ENCODE data around the gene FSTL5. TPM values are rescaled to one million over a fixed set of nuclear protein-coding genes. Genes with fewer than 3 reads are reported as not detected.

Gene FSTL5
- total RNA-seq, 1 donor from 2014 or later = not detected

DNA sequence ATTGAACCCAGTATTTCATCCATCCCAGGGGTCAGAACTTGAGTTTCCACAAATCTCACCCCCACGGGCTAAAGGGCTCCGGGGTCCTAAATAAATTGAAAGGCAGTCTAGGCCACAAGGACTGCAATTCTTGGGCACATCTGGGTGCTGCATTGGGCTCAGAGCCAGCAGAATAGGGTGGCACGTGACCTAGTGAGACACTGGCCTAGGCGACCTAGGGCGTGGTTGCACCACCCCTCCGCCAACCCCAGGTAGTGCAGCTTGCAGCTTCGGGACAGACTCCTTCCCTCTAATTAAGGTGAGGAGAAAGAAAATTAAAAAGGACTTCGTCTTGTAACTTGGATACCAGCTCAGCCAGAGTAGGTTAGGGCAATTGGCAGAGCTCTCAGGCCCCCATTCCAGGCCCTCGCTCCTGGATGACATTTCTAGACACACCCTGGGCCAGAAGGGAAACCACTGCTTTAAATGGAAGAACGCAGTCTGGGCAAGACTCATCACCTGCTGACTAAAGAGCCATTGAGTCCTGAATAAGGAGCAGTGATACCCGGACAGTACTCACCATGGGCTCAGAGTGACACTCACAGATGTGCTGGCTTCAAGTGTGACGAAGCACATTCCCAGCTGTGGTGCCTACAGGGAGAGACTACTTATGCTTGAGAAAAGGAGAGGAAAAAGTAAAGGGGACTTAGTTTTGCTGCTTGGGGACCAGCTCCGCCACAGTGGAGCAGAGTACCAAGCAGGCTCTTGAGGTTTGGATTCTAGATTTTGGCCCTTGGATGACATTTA lies 735.4 kb downstream of the FSTL5 start:
- no peak overlapping the region for H3K4me3 ChIP-seq
- no peaks in the 10 kb centered on the region for H3K27me3 ChIP-seq (ENCODE audit: low read depth)
- TF ChIP-seq, protein P1, sequence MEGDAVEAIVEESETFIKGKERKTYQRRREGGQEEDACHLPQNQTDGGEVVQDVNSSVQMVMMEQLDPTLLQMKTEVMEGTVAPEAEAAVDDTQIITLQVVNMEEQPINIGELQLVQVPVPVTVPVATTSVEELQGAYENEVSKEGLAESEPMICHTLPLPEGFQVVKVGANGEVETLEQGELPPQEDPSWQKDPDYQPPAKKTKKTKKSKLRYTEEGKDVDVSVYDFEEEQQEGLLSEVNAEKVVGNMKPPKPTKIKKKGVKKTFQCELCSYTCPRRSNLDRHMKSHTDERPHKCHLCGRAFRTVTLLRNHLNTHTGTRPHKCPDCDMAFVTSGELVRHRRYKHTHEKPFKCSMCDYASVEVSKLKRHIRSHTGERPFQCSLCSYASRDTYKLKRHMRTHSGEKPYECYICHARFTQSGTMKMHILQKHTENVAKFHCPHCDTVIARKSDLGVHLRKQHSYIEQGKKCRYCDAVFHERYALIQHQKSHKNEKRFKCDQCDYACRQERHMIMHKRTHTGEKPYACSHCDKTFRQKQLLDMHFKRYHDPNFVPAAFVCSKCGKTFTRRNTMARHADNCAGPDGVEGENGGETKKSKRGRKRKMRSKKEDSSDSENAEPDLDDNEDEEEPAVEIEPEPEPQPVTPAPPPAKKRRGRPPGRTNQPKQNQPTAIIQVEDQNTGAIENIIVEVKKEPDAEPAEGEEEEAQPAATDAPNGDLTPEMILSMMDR (IDR thresholded peaks at IDR 0.05) = no peak
- no peak overlapping the region for H3K27ac ChIP-seq
- H3K9me3 ChIP-seq = no peaks in the 10 kb centered on the region
- H3K4me1 ChIP-seq = no peaks in the 10 kb centered on the region
- peak in 1 of 2 donors; percentile 32 for ATAC-seq
- DNase-seq = no peak
- no peaks in the 10 kb centered on the region for H3K36me3 ChIP-seq
- intact Hi-C loops (cut with DNase I) = no loop called here

DNA sequence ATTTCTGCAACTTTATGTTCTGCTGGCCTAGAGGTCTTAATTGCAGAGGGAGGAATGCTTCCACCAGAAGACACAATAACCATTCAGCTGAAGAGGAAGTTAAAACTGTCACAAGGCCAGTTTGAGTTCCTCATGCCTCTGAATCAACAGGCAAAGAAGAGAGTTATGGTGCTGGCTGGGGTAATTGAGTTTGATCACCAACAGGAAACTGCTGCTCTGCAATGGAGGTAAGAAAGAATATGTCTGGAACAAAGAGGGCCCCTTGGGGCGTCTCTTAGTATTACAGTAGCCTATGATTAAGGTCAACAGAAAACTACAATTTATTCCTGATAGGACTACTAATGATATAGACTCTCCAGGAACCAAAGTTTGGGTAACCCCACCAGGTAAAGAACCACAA lies 744.0 kb downstream of the FSTL5 start:
- intact Hi-C loops (cut with DNase I) = no loop called here
- Histone ChIP-seq H3K9me3 (no peaks in the 10 kb centered on the region), H3K4me3 (no peak overlapping the region), H3K27me3 (ENCODE audit: low read depth) (no peaks in the 10 kb centered on the region), H3K36me3 (no peaks in the 10 kb centered on the region), H3K27ac (no peak overlapping the region), H3K4me1 (no peaks in the 10 kb centered on the region)
- TF ChIP-seq, protein P1 (IDR thresholded peaks at IDR 0.05) = no peak
- ATAC-seq (peak in 1 of 2 donors; percentile 37), DNase-seq (no peak)

DNA sequence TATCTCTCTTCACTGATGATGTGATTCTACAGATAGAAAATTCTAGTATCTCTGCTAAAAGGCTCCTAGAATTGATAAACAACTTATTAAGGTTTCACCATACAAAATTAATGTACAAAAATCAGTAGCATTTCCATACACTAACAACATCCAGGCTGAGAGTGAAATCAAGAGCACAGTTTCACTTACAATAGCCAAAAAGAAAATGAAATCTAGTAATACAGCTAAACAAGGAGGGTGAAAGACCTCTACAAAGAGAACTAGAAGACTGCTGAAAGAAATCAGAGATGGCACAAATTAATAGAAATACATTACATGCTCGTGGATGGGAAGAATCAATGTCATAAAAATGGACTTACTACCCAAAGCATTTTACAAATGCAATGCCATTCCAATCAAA lies 751.9 kb downstream of the FSTL5 start:
- Histone ChIP-seq H3K36me3 (no peaks in the 10 kb centered on the region), H3K9me3 (no peaks in the 10 kb centered on the region), H3K4me3 (no peak overlapping the region), H3K27ac (no peak overlapping the region), H3K4me1 (no peaks in the 10 kb centered on the region), H3K27me3 (ENCODE audit: low read depth) (no peaks in the 10 kb centered on the region)
- ATAC-seq = no peak
- no peak for DNase-seq
- TF ChIP-seq, protein P1 (IDR thresholded peaks at IDR 0.05) = no peak
- intact Hi-C loops (cut with DNase I) = no loop called here

DNA sequence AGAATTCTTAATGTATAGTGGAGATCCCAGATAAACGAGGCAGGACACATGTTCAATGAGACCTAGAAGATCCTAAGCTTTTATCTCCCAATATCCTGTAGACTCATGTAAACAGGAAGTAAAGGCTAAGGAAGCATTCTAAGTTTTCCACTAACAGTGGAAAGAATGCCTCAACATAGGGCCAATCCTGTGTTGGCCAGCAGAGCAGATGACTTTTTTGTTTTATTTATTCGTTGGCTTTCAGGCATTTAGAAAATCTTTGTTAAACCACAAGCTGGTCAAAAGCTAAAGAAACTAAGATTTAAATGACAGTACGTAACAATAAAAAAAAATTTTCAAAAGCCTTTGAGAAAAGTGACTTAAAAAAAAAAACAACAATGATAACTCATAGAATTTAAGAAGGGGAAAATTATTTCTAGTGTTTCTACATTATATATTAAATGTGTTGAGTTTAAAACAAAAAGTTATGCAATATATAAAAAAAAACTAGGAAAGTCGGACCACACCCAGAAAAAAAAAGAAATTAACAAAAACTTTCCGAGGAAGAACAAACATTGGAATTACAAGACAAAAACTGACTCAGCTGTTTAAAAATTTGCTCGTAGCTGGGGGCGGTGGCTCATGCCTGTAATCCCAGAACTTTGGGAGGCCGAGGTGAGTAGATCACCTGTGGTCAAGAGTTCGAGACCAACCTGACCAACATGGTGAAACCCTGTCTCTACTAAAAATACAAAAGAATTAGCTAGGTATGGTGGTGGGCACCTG lies 759.3 kb downstream of the FSTL5 start:
- TF ChIP-seq, protein P1 (IDR thresholded peaks at IDR 0.05) = no peak
- no peaks in the 10 kb centered on the region for H3K36me3 ChIP-seq
- ATAC-seq = no peak
- no peak overlapping the region for H3K4me3 ChIP-seq
- H3K4me1 ChIP-seq = no peaks in the 10 kb centered on the region
- H3K27me3 ChIP-seq (ENCODE audit: low read depth) = no peaks in the 10 kb centered on the region
- DNase-seq = no peak
- intact Hi-C loops (cut with DNase I) = no loop called here
- H3K27ac ChIP-seq = no peak overlapping the region
- H3K9me3 ChIP-seq = no peaks in the 10 kb centered on the region

DNA sequence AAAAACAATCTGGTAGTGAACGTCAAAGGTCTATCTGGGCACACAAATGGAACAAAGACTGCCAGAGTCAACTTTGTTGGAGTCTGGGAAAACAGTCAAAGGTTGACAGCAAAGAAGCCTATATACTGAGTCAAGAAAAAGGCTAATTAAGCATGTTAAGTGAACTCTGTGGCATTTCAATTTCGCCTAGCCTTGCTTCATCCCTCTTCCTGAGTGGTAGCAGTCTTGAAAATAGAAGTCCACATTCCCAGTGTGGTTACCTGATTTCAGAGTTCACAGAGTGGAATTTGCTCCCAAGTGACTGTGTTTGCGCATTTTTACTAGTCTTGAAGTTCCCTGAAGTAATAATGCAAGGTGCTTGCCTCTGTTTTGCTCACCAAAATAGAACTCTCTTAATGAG lies 760.0 kb downstream of the FSTL5 start:
- H3K9me3 ChIP-seq = no peaks in the 10 kb centered on the region
- TF ChIP-seq, protein P1 (IDR thresholded peaks at IDR 0.05) = no peak
- no peak for DNase-seq

More for the DNA sequence above, 760.0 kb downstream of the FSTL5 start:
- Histone ChIP-seq H3K4me1 (no peaks in the 10 kb centered on the region), H3K4me3 (no peak overlapping the region), H3K27me3 (ENCODE audit: low read depth) (no peaks in the 10 kb centered on the region), H3K27ac (no peak overlapping the region), H3K36me3 (no peaks in the 10 kb centered on the region)
- ATAC-seq = no peak
- intact Hi-C loops (cut with DNase I) = no loop called here
